Measurements from ENCODE around the gene ZEB1.

DNA sequence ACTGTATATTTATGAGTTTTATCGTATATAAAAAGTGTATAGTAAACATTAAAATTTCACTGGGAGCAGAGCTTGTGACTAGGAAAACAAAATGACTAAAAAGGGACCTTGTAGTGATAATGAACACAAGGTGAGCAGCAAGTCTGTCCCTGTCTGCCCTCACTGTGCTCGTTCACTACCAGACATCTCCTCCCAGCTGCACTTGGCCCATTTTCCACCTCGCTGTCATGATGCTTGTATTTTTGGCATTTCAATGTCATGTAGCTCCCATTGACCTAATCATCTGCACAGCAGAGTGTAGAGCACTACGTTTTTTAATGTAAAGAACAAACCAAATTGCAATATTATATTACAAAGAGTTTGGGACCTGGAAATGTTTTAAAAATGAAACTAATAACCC is 207.2 kb downstream of the ZEB1 start:
- TF ChIP-seq POLR2A (IDR thresholded peaks at IDR 0.05) (no peak), POLR2AphosphoS5 (IDR thresholded peaks at IDR 0.05; ENCODE audit: insufficient read depth in 1 of 2, low read depth in 1 of 2) (no peak), CTCF (IDR thresholded peaks at IDR 0.05) (no peak)

Measured in vagina (tissue), 2 donors.